GM23338 (cell line): ENCODE measurements around the gene CAPN9. TPM values are rescaled to one million over a fixed set of nuclear protein-coding genes. Genes with fewer than 3 reads are reported as not detected.

Source experiments
- ATAC-seq: fragments of 200-7000 bp; cut with Tn5 transposase; 3 replicates; pipeline ENCODE4 v1.9.1; 2020
- DNase-seq: peaks from one replicate; pipeline ENCODE4 v3.0.0-alpha.2; 2015; ENCODE audit warnings: low spot score
- H2AFZ ChIP-seq: fragments of 200-600 bp; sonication (generic); 2 replicates; pipeline ENCODE4 v1.8.0; 2016; ENCODE audit warnings: antibody characterized with exemption, mild to moderate bottlenecking, moderate library complexity
- H3F3A ChIP-seq: fragments of 200-600 bp; sonication (generic); replicated peaks from 2 replicates; pipeline ENCODE4 v1.8.0; 2017; ENCODE audit warnings: antibody characterized with exemption, mixed run types, low read depth
- H3K27ac ChIP-seq: fragments of 200-600 bp; sonication (generic); 2 replicates; pipeline ENCODE4 v1.6.1; 2016; ENCODE audit warnings: low read depth
- H3K27me3 ChIP-seq: fragments of 200-600 bp; sonication (generic); 2 replicates; pipeline ENCODE4 v1.8.0; 2016; ENCODE audit warnings: mild to moderate bottlenecking, mixed run types, moderate library complexity; ENCODE audit not compliant: insufficient read depth
- H3K36me3 ChIP-seq: fragments of 200-600 bp; sonication (generic); 2 replicates; pipeline ENCODE4 v1.8.0; 2016; ENCODE audit warnings: mild to moderate bottlenecking; ENCODE audit not compliant: insufficient read depth
- H3K4me1 ChIP-seq: fragments of 200-600 bp; sonication (generic); 2 replicates; pipeline ENCODE4 v1.8.0; 2016; ENCODE audit warnings: mild to moderate bottlenecking, moderate library complexity; ENCODE audit not compliant: insufficient read depth
- H3K4me2 ChIP-seq: fragments of 200-600 bp; sonication (generic); 2 replicates; pipeline ENCODE4 v1.7.1; 2017; ENCODE audit warnings: mixed run types
- H3K4me3 ChIP-seq: fragments of 200-600 bp; sonication (generic); 2 replicates; pipeline ENCODE4 v1.6.1; 2016; ENCODE audit warnings: mixed run types
- H3K79me2 ChIP-seq: fragments of 200-600 bp; sonication (generic); replicated peaks from 2 replicates; pipeline ENCODE4 v1.8.0; 2017; ENCODE audit warnings: mild to moderate bottlenecking; ENCODE audit not compliant: insufficient read depth
- H3K9me2 ChIP-seq: fragments of 200-600 bp; sonication (generic); 2 replicates; pipeline ENCODE4 v1.8.0; 2017; ENCODE audit not compliant: insufficient read depth
- H4K20me1 ChIP-seq: fragments of 200-600 bp; sonication (generic); replicated peaks from 2 replicates; pipeline ENCODE4 v1.8.0; 2017; ENCODE audit warnings: mild to moderate bottlenecking; ENCODE audit not compliant: insufficient read depth
- H3K27ac Mint-ChIP-seq: 2 replicates; pipeline ENCODE4 v1.8.0; 2020; ENCODE audit warnings: inconsistent platforms, mild to moderate bottlenecking, moderate library complexity, mixed read lengths
- H3K27me3 Mint-ChIP-seq: 3 replicates; pipeline ENCODE4 v1.8.0; 2022; ENCODE audit warnings: low read depth, mild to moderate bottlenecking, moderate library complexity, mixed read lengths, inconsistent platforms; ENCODE audit not compliant: insufficient read depth, poor library complexity
- H3K36me3 Mint-ChIP-seq: 3 replicates; pipeline ENCODE4 v1.8.0; 2021; ENCODE audit warnings: low read depth, mild to moderate bottlenecking, inconsistent platforms, moderate library complexity, mixed read lengths
- H3K4me1 Mint-ChIP-seq: 3 replicates; pipeline ENCODE4 v1.8.0; 2020; ENCODE audit warnings: mild to moderate bottlenecking, inconsistent platforms, mixed read lengths
- H3K4me3 Mint-ChIP-seq: 3 replicates; pipeline ENCODE4 v1.8.0; 2021; ENCODE audit warnings: moderate library complexity, mild to moderate bottlenecking, inconsistent platforms, mixed read lengths
- H3K9me3 Mint-ChIP-seq: 3 replicates; pipeline ENCODE4 v1.8.0; 2020; ENCODE audit warnings: moderate library complexity, mild to moderate bottlenecking, inconsistent platforms, mixed read lengths
- CTCF ChIP-seq, 2 experiments: fragments of 200-600 bp in 1 of 2; sonication (generic) in 1 of 2; conservative IDR thresholded peaks; 2 replicates each; pipeline versions ENCODE4 v1.5.1 to v1.6.1; 2016 to 2017; ENCODE audit warnings: antibody characterized with exemption in 2 of 2, low read depth in 2 of 2, mild to moderate bottlenecking in 2 of 2, moderate library complexity in 1 of 2
- EZH2 ChIP-seq: fragments of 200-600 bp; sonication (generic); IDR thresholded peaks from one replicate; pipeline ENCODE4 v1.8.0; 2017; ENCODE audit warnings: antibody characterized with exemption, mild to moderate bottlenecking, low read depth; ENCODE audit not compliant: unreplicated experiment
- EZH2phosphoT487 ChIP-seq: fragments of 200-600 bp; sonication (generic); IDR thresholded peaks from one replicate; pipeline ENCODE4 v1.8.1; 2018; ENCODE audit warnings: antibody characterized with exemption; ENCODE audit not compliant: unreplicated experiment
- JUNB ChIP-seq: IDR thresholded peaks from one replicate; pipeline ENCODE4 v1.6.1; 2016; ENCODE audit warnings: antibody characterized with exemption; ENCODE audit not compliant: unreplicated experiment
- NANOG ChIP-seq: IDR thresholded peaks from 2 replicates; pipeline ENCODE4 v1.6.1; 2016; ENCODE audit warnings: antibody characterized with exemption, borderline replicate concordance
- POLR2AphosphoS5 ChIP-seq: IDR thresholded peaks from 2 replicates; pipeline ENCODE4 v1.6.1; 2016; ENCODE audit warnings: antibody characterized with exemption, low read depth
- REST ChIP-seq: IDR thresholded peaks from one replicate; pipeline ENCODE4 v1.6.1; 2018; ENCODE audit warnings: antibody characterized with exemption; ENCODE audit not compliant: unreplicated experiment
- ZNF114 ChIP-seq: fragments of 250-450 bp; sonication (Bioruptor Pico); IDR thresholded peaks from 2 replicates; pipeline ENCODE4 v1.5.0; 2020; ENCODE audit warnings: mild to moderate bottlenecking, moderate library complexity
- ZNF331 ChIP-seq: fragments of 250-450 bp; sonication (Bioruptor Pico); IDR thresholded peaks from 2 replicates; pipeline ENCODE4 v1.5.0; 2020; ENCODE audit warnings: low read depth, mild to moderate bottlenecking, moderate library complexity
- ZNF462 ChIP-seq: fragments of 250-450 bp; sonication (Bioruptor Pico); IDR thresholded peaks from 2 replicates; pipeline ENCODE4 v1.5.0; 2020; ENCODE audit warnings: mild to moderate bottlenecking, moderate library complexity
- polyA plus RNA-seq: library from polyadenylated mRNA; unstranded; fragments of >200 nt; fragmentation: Nextera tagmentation; extraction: Ambion mirVana; gene quantifications from 2 replicates; pipeline ENCODE4 v1.2.1, GENCODE V29; 2016
- total RNA-seq: library from RNA; depleted of rRNA; stranded (reverse); fragments of >200 nt; shearing (Covaris generic); gene quantifications from 2 replicates; pipeline ENCODE4 v1.2.3, GENCODE V29; 2014

Gene CAPN9
- total and polyA plus RNA-seq, 2 experiments from 2014 or later = 0.07 TPM; not detected in 1

GRCh38 chr1:230836347-230836746 is 89.2 kb downstream of the CAPN9 start (continued):
- TF ChIP-seq ZNF462 (no peak), EZH2phosphoT487 (no peak), POLR2AphosphoS5 (no peak), REST (no peak)

- Histone ChIP-seq H3K4me1 (peaks cover 8% of the 10 kb centered on the region; the same call in 1 of the 2 replicates), H3F3A (no peaks in the 10 kb centered on the region), H4K20me1 (peaks cover 8% of the 10 kb centered on the region), H3K4me3 (no peak overlapping the region), H3K36me3 (no peaks in the 10 kb centered on the region), H3K9me2 (no peaks in the 10 kb centered on the region), H3K4me2 (no peak overlapping the region), H3K27ac (no peak overlapping the region), H3K27me3 (no peaks in the 10 kb centered on the region), H3K79me2 (no peaks in the 10 kb centered on the region), H2AFZ (no peak overlapping the region)
- DNase-seq (no peak), ATAC-seq (no peak)
- Mint-ChIP-seq H3K36me3 (peaks cover 14% of the 10 kb centered on the region; the same call in 2 of the 3 replicates), H3K27ac (no peak overlapping the region), H3K27me3 (peaks cover 2% of the 10 kb centered on the region), H3K4me1 (no peaks in the 10 kb centered on the region), H3K9me3 (no peaks in the 10 kb centered on the region; the same call in 2 of the 3 replicates), H3K4me3 (no peak overlapping the region)
- TF ChIP-seq CTCF (conservative IDR thresholded peaks at IDR 0.05; ENCODE audit: low read depth in 2 of 2) = no peak
- no peak for TF ChIP-seq EZH2
- no peak for TF ChIP-seq REST
- no peak for TF ChIP-seq NANOG
- no peak for TF ChIP-seq POLR2AphosphoS5
- no peak for TF ChIP-seq ZNF331 (CRISPR knock-in tag)
- no peak for TF ChIP-seq JUNB
- no peak for TF ChIP-seq ZNF114 (CRISPR knock-in tag)
Measured at GRCh38 chr1:230836793-230837192, 89.6 kb downstream of the CAPN9 start.
